ENCODE results near the gene SLC25A41. TPM values are rescaled to one million over a fixed set of nuclear protein-coding genes. Genes with fewer than 3 reads are reported as not detected.

The SLC25A41 gene
- polyA plus RNA-seq, 1 donor (not counting 4 experiments of a cell fraction or from before 2014, with no cell fraction given), result not detected

GRCh38 chr19:6473647-6474046, 40.1 kb upstream of the SLC25A41 start:
- FAIRE-seq (no peak), DNase-seq (ENCODE audit: low read depth, low spot score) (no peak)
- dilution Hi-C loops (cut with MboI; ENCODE audit: extremely low pct_ligation_motif_present, low sequenced_read_pairs), result no loop called here

GRCh38 chr19:6472713-6473112, 39.1 kb upstream of the SLC25A41 start:
- no peaks in the 10 kb centered on the region for H3K9me3 ChIP-seq (ENCODE audit: control insufficient read depth, low read depth, low read length)
- no peak overlapping the region for H3K9ac ChIP-seq (ENCODE audit: control insufficient read depth, extremely low read depth, insufficient read depth, low read length)
- H3K27me3 ChIP-seq (ENCODE audit: control insufficient read depth, extremely low read depth, insufficient read depth, low read length), result peaks cover 12% of the 10 kb centered on the region
- peaks cover 0 to 4% of the 10 kb centered on the region in 2 experiments for H3K36me3 ChIP-seq (ENCODE audit: control insufficient read depth in 2 of 2, extremely low read depth in 1 of 2, insufficient read depth in 2 of 2, low read length in 2 of 2)
- H3K9me1 ChIP-seq (ENCODE audit: control insufficient read depth, extremely low read depth, insufficient read depth, low read length), result no peaks in the 10 kb centered on the region
- no peak overlapping the region for H3K27ac ChIP-seq (ENCODE audit: control insufficient read depth, insufficient read depth, low read length)
- no peak overlapping the region for H3K4me2 ChIP-seq (ENCODE audit: control insufficient read depth, extremely low read depth, insufficient read depth, low read depth, low read length)
- no peak for FAIRE-seq
- no peak for DNase-seq (ENCODE audit: low read depth, low spot score)
- dilution Hi-C loops (cut with MboI; ENCODE audit: extremely low pct_ligation_motif_present, low sequenced_read_pairs), result no loop called here
- H3K79me2 ChIP-seq (ENCODE audit: control insufficient read depth, insufficient read depth, low read length), result no peaks in the 10 kb centered on the region
- H3K4me1 ChIP-seq (ENCODE audit: control insufficient read depth, extremely low read depth, insufficient read depth, low read length), result peaks cover 5% of the 10 kb centered on the region
- no peak overlapping the region for H3K4me3 ChIP-seq (ENCODE audit: control insufficient read depth in 2 of 3, extremely low read depth in 1 of 3, insufficient read depth in 2 of 3, low read depth in 1 of 3, low read length in 3 of 3)
- H4K20me1 ChIP-seq (ENCODE audit: control insufficient read depth, extremely low read depth, insufficient read depth, low read length), result no peaks in the 10 kb centered on the region
- no peak overlapping the region for H2AFZ ChIP-seq (ENCODE audit: control insufficient read depth, low read length)
- TF ChIP-seq CTCF (optimal IDR thresholded peaks at IDR 0.05 in 1 of 3, IDR thresholded peaks at IDR 0.05 in 1 of 3, conservative IDR thresholded peaks at IDR 0.05 in 1 of 3; ENCODE audit: extremely low read depth in 1 of 3, insufficient read depth in 2 of 3, low read length in 3 of 3) (no peak), EZH2 (IDR thresholded peaks at IDR 0.05; ENCODE audit: low read length) (no peak)

More at GRCh38 chr19:6473647-6474046, 40.1 kb upstream of the SLC25A41 start:
- Histone ChIP-seq H3K9ac (ENCODE audit: control insufficient read depth, extremely low read depth, insufficient read depth, low read length) (no peak overlapping the region), H3K27me3 (ENCODE audit: control insufficient read depth, extremely low read depth, insufficient read depth, low read length) (peaks cover 12% of the 10 kb centered on the region), H4K20me1 (ENCODE audit: control insufficient read depth, extremely low read depth, insufficient read depth, low read length) (no peaks in the 10 kb centered on the region), H3K9me3 (ENCODE audit: control insufficient read depth, low read depth, low read length) (no peaks in the 10 kb centered on the region), H2AFZ (ENCODE audit: control insufficient read depth, low read length) (no peak overlapping the region), H3K79me2 (ENCODE audit: control insufficient read depth, insufficient read depth, low read length) (no peaks in the 10 kb centered on the region), H3K4me3 (ENCODE audit: control insufficient read depth in 2 of 3, extremely low read depth in 1 of 3, insufficient read depth in 2 of 3, low read depth in 1 of 3, low read length in 3 of 3) (no peak overlapping the region), H3K4me1 (ENCODE audit: control insufficient read depth, extremely low read depth, insufficient read depth, low read length) (peaks cover 5% of the 10 kb centered on the region), H3K27ac (ENCODE audit: control insufficient read depth, insufficient read depth, low read length) (no peak overlapping the region), H3K36me3 (ENCODE audit: control insufficient read depth in 2 of 2, extremely low read depth in 1 of 2, insufficient read depth in 2 of 2, low read length in 2 of 2) (no peaks in the 10 kb centered on the region), H3K4me2 (ENCODE audit: control insufficient read depth, extremely low read depth, insufficient read depth, low read depth, low read length) (no peak overlapping the region), H3K9me1 (ENCODE audit: control insufficient read depth, extremely low read depth, insufficient read depth, low read length) (no peaks in the 10 kb centered on the region)
- TF ChIP-seq EZH2 (IDR thresholded peaks at IDR 0.05; ENCODE audit: low read length) (no peak), CTCF (optimal IDR thresholded peaks at IDR 0.05 in 1 of 3, IDR thresholded peaks at IDR 0.05 in 1 of 3, conservative IDR thresholded peaks at IDR 0.05 in 1 of 3; ENCODE audit: extremely low read depth in 1 of 3, insufficient read depth in 2 of 3, low read length in 3 of 3) (no peak)
